Measurements from ENCODE around the gene EXOSC9.

- TF ChIP-seq, protein P1, sequence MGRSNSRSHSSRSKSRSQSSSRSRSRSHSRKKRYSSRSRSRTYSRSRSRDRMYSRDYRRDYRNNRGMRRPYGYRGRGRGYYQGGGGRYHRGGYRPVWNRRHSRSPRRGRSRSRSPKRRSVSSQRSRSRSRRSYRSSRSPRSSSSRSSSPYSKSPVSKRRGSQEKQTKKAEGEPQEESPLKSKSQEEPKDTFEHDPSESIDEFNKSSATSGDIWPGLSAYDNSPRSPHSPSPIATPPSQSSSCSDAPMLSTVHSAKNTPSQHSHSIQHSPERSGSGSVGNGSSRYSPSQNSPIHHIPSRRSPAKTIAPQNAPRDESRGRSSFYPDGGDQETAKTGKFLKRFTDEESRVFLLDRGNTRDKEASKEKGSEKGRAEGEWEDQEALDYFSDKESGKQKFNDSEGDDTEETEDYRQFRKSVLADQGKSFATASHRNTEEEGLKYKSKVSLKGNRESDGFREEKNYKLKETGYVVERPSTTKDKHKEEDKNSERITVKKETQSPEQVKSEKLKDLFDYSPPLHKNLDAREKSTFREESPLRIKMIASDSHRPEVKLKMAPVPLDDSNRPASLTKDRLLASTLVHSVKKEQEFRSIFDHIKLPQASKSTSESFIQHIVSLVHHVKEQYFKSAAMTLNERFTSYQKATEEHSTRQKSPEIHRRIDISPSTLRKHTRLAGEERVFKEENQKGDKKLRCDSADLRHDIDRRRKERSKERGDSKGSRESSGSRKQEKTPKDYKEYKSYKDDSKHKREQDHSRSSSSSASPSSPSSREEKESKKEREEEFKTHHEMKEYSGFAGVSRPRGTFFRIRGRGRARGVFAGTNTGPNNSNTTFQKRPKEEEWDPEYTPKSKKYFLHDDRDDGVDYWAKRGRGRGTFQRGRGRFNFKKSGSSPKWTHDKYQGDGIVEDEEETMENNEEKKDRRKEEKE (IDR thresholded peaks at IDR 0.05), result no peak
- TF ChIP-seq PML (IDR thresholded peaks at IDR 0.05; ENCODE audit: low read length) (no peak), CREB1 (IDR thresholded peaks at IDR 0.05; ENCODE audit: low read depth) (no peak), HDAC2 (IDR thresholded peaks at IDR 0.05) (no peak), CTCF (IDR thresholded peaks at IDR 0.05 in 2 of 3, conservative IDR thresholded peaks at IDR 0.05 in 1 of 3; ENCODE audit: control insufficient read depth in 2 of 3, extremely low read depth in 1 of 3, insufficient read depth in 1 of 3, low read depth in 3 of 3, low read length in 3 of 3) (no peak), TARDBP (IDR thresholded peaks at IDR 0.05; ENCODE audit: borderline replicate concordance) (no peak), MTA2 (IDR thresholded peaks at IDR 0.05; ENCODE audit: low read depth) (no peak), EP300 (IDR thresholded peaks at IDR 0.05; ENCODE audit: borderline replicate concordance in 1 of 2, control insufficient read depth in 1 of 2, low read depth in 2 of 2, low read length in 2 of 2) (no peak)
Observed at GRCh38 chr4:121792966-121793365, 8.2 kb upstream of the EXOSC9 start.

Measured in GM12878 (cell line).